Gastroesophageal sphincter (tissue), 3 donors: Measurements from ENCODE around the gene GAL3ST3.

Experiments used
- CTCF ChIP-seq, 4 experiments: fragments of 200-600 bp in 2 of 4; fragments of 450-650 bp in 2 of 4; sonication (generic) in 1 of 4; IDR thresholded peaks; one replicate each; pipeline ENCODE4 v1.5.1; 2017 to 2019; ENCODE audit warnings: antibody characterized with exemption in 4 of 4, mild to moderate bottlenecking in 2 of 4, moderate library complexity in 2 of 4
- EP300 ChIP-seq: sonication (generic); formaldehyde crosslinking; IDR thresholded peaks from one replicate; pipeline ENCODE4 v1.6.1; 2017; ENCODE audit warnings: antibody characterized with exemption, mild to moderate bottlenecking
- POLR2A ChIP-seq, 2 donors: fragments of 450-650 bp; IDR thresholded peaks; one replicate each; pipeline ENCODE4 v1.6.1; 2017; ENCODE audit warnings: antibody characterized with exemption in 2 of 2, mild to moderate bottlenecking in 2 of 2, moderate library complexity in 1 of 2
- POLR2AphosphoS5 ChIP-seq: sonication (generic); formaldehyde crosslinking; IDR thresholded peaks from one replicate; pipeline ENCODE4 v1.6.1; 2017; ENCODE audit warnings: antibody characterized with exemption

- TF ChIP-seq CTCF (IDR thresholded peaks at IDR 0.05): no peak
- no peak for TF ChIP-seq EP300
- TF ChIP-seq POLR2AphosphoS5: no peak
- TF ChIP-seq POLR2A (IDR thresholded peaks at IDR 0.05): no peak
Observed at GRCh38 chr11:66064571-66064970, 15.6 kb upstream of the GAL3ST3 start.
